Dermis blood vessel endothelial cell (primary cell): ENCODE data around the gene USP13. TPM values are rescaled to one million over a fixed set of nuclear protein-coding genes. Genes with fewer than 3 reads are reported as not detected.

Experiments used
- DNase-seq: peaks from one replicate; pipeline ENCODE4 v3.0.0; 2010
- total RNA-seq: library from RNA; depleted of rRNA; stranded (reverse); fragments of >200 nt; gene quantifications from 2 replicates; pipeline ENCODE4 v1.2.3, GENCODE V29; 2014

The USP13 gene
- total RNA-seq, 1 donor from 2014 or later, result 30.5 TPM

DNA sequence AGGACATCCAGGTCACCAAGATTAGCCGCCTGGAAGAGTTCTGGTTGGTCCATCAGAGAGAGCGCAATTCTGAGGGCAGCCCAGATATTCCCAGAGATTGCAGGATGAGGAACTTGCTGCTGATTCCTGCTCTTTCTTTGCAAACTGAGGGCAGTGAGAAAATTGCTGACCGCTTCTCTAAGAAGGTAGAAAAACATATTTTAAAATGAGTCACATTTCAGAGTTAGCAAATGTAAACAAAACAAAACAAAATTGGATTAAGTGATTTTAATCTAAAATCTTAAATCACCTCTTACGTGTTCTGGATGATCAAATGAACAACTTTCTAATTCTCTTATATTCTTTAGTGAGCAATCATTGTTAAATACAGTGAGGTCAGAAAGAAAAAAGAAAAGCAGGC, 149.0 kb downstream of the USP13 start:
- no peak for DNase-seq

- DNase-seq, result no peak
These were observed 153.3 kb downstream of the USP13 start for GRCh38 chr3:179806177-179806576.

DNA sequence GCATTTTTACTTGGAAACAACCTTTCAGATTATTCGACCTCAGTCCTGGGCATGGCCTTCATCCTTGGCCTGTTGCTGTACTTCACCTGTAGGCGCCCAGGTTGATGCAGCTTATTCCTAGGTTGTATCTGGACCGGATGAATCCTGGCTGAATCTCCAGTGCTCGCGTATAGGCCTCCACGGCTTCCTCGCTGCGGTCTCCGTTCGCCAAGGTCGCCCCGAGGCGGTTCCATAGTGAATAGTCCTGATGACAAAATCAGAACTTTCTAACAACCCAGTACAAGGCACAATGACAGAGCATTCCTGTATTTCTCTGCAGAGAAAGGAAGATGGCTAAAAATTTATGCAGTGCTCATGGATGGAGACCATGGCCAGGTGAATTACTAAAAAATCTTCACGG, 154.7 kb downstream of the USP13 start:
- DNase-seq, result no peak

DNA sequence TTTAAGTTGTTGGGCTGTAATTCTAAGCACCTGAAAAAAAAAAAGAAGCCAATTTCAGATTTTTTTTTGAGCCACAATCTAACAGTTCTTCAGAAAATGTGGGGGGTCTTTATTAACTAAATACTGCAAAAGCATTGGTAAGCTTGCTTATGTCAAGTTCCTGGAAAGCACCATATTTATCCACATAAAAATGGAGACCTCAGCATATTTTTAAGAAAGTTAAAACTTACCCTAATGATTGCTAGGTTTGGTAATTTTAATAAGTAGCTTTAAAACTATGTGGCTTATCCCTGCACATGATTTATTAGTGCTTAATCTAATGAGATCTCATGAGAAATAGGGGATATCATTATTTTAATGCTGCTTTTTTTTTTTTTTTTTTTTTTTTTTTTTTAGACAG, 156.8 kb downstream of the USP13 start:
- DNase-seq, result no peak

DNA sequence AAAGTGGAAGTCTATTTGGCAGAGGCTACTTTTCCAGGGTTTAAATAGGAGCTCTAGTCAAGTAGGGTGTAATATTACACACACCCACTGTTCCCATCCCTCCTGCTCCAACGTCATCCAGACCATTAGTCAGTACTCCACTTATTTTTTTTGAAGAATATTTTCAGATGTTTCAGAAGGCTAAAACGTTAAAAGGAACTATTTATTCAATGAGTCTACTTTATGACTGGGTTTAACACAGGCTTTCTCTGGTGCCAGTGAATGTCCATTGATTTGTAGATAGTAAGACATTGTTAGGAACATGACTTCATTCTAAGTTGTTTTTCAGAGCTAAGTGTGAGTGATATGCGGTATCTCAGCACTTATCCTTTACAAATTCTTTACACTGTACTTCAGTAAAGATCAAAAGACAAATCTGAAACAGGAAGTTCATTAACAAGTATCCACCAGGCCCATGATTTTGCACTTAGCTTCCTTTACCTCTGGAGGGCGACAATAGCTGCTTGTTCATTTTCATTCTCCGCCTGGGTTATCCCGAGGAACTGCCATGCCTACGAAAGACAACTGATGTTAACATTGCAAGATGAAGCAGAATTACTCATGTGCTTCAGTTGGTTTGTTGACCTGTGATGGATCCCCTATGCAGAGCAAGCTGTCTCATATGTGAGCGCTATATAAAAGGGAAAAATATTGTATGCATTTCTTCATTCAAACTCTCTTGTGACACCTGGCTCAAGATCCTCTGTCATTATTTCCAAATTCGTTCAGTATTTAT, 158.7 kb downstream of the USP13 start:
- DNase-seq, result peak; percentile 73

DNA sequence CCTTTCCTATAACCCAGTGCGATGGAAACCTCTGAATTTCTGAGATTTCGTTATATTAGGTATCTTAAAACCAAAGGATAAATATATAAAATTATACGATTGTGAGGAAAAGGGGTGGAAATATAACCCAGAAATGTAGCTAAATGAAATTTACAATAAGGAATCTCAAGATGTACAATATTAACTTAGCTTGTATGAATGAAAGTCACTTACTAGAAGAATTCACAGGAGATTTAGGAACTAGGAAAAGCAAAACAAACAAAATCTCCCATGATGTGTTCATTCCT, 159.2 kb downstream of the USP13 start:
- no peak for DNase-seq

- DNase-seq, result no peak
These were observed 166.5 kb downstream of the USP13 start for GRCh38 chr3:179819379-179819778.

GRCh38 chr3:179822296-179822695, 169.5 kb downstream of the USP13 start:
- no peak for DNase-seq

GRCh38 chr3:179825527-179826246, 172.8 kb downstream of the USP13 start:
- DNase-seq, result no peak

GRCh38 chr3:179826247-179826637, 173.4 kb downstream of the USP13 start:
- no peak for DNase-seq

GRCh38 chr3:179828738-179829137, 175.9 kb downstream of the USP13 start:
- DNase-seq, result no peak

- no peak for DNase-seq
These were observed 176.6 kb downstream of the USP13 start for GRCh38 chr3:179829401-179829800.

GRCh38 chr3:179832333-179832854, 179.6 kb downstream of the USP13 start:
- DNase-seq, result no peak

GRCh38 chr3:179833294-179833693, 180.5 kb downstream of the USP13 start:
- no peak for DNase-seq

GRCh38 chr3:179837374-179837773, 184.5 kb downstream of the USP13 start:
- peak; percentile 19 for DNase-seq

Other genes with a start within 250 kb of the USP13 start
- gene GNB4, start 201.6 kb upstream of the USP13 start, total RNA-seq, result 70.5 and 93.4 TPM in 2 replicates
- 73.7 and 75.9 TPM in 2 replicates for gene ACTL6A, start 90.1 kb upstream of the USP13 start, total RNA-seq
- gene MRPL47, start 48.4 kb upstream of the USP13 start, total RNA-seq, result 30.1 and 36.1 TPM in 2 replicates
- gene NDUFB5, start 48.2 kb upstream of the USP13 start, total RNA-seq, result 92.3 and 152 TPM in 2 replicates